GM21825 (cell line): ENCODE results near the gene CRYBA2.

ENCODE experiments used
- ATAC-seq: cut with Tn5 transposase; IDR thresholded peaks from one replicate; pipeline ENCODE4 v1.9.1; 2021; ENCODE audit warnings: mild to moderate bottlenecking, moderate library complexity; ENCODE audit not compliant: unreplicated experiment

Gene CRYBA2

DNA sequence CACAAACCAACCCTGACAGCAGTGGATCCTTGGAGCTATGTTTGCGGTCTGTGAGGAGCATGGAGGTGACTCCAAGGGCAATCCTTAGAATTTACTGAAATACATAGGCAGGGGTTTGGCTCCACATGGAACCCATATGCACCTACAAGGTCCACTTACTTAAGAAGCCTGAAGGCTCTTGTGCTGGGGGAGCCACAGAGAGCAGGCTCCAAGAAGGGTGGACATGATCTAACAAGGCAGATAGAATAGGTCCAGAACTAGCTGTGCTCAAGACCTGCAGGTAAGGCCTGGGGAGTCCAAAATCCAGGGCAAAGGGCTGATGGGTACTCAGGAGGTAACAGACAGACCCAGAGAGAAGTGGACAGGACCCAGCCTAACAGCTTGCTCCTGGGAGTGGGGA, 34.9 kb downstream of the CRYBA2 start:
- no peak for ATAC-seq

DNA sequence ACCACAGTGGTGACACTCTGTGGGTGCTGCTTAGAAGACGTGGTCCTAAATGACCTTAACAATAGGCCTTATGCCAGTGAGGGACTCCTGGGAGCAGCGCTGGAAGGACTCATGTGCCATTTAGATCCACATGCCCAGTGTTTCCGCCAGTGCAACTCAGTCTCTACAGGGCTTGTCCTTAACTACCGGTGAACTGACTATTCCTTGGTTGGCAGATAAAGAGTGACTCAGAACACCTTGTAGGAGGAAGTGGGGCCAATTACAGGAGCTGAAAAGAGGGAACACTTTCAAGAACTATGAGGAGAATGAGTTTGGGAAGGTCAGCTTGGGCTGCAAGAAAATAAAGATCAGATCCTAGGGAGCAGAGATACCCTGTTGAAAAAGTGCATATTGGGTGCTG, 35.6 kb downstream of the CRYBA2 start:
- no peak for ATAC-seq

DNA sequence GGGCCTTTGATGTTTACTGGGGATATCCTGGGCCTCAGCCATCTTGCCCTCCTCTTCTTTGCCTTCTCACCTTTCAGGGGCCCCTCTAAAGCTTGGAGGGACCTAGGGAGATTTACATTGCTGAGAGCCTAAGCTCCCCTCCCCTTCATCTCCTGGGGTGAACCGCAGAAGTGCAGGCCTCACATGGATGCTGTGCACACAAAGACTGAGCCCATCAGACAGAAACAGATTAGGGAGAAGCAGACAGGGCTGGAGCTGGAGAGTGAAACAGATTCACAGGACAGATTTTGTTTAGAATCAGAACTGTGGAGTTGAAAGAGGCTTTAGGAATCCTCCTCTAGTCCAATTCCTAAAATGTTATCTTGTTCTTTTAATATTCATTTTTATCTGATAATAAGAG, 37.2 kb downstream of the CRYBA2 start:
- no peak for ATAC-seq

DNA sequence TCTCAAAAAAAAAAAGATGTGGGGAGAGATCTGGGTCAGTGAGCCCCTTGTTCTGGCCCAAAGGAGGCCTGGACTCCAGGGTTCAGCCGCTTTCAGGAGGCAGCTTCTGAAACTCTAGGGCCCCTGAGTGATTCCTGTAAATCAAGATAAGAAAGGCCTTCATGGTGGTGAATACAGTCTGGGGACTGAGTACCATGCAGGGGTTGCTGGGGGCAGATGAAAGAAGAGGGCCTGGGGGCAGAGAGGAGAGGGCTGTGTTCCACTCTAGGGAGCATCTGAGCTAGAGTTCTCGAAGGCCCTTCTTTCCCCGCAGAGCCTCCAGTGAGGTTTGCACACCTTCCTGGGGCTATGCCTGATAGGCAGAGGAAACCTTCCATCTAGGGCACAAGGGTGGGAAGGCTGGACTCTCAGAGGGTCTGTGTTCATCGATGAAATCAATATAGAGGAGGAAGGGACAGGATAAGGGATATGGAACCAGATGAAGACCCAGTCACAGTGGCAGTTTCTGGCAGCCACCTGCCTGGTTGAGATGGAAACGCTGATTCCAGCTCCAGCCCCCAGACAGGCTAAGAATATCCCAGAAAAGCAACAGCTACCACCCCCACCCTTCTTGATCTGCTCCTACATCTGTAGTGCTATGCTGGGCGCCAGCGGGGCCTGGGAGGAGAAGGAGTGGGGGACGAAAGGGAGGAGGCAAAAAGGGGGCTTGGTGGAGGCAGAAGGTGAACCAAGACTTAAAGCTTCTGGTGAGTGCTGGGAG, 38.5 kb downstream of the CRYBA2 start:
- no peak for ATAC-seq

DNA sequence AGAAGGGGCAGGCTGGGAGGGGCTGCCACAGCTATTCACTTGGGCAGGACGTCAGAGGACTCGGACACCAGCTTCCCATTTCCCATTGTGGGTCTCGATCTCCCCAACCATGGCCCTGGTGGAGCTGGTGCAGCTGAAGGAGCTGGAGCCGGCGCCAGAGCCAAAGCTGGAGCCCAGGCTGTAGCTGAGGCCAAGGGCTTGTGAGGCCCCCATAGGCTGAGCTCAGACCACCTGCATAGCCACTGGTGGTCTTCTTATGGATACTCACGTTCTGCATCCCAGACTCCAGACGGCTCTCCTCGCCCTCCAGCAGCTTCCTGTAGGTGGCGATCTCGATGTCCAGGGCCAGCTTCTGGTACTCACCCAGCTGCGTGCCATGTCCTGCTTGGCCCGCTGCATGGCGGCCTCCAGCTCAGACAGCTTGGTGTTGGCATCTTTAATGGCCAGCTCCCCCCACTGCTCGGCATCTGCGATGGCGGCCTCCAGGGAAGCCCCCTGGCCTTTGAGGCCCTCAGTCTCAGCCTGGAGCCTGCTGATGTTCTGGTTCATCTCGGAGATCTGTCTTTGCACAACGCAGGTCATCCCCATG, 39.8 kb downstream of the CRYBA2 start:
- ATAC-seq = no peak

DNA sequence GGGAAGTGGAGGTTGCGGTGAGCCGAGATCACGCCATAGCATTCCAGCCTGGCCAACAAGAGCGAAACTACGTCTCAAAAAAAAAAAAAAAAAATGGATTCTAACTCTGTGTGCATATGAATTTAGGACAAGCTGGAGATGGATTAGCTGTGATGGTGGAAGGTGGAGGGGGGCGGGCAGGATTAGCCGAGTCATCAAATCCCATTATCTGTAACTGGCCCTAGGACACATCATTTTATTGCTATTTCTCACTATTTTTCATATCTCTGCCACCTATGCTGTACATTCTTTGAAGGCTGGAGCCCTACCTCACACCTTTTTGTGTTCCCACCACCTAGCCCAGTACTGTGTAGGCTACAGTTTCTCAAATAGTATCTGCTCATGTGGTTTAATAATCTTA, 41.1 kb downstream of the CRYBA2 start:
- no peak for ATAC-seq

DNA sequence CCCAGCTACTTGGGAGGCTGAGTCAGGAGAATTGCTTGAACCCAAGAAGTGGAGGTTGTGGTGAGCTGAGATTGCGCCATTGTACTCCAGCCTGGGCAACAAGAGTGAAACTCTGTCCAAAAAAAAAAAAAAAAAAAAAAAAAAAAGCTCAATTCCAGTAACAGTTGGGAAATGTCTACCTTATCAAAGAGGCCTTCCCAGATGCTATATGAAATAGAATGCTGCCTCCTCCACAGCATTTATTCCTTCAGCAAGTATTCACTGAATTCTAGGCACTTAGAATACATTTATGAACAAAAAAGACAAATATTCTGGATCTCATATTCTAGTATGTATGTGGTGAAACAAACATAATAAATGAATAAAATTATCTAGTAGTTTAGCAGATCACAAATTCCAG, 46.6 kb downstream of the CRYBA2 start:
- ATAC-seq = no peak

DNA sequence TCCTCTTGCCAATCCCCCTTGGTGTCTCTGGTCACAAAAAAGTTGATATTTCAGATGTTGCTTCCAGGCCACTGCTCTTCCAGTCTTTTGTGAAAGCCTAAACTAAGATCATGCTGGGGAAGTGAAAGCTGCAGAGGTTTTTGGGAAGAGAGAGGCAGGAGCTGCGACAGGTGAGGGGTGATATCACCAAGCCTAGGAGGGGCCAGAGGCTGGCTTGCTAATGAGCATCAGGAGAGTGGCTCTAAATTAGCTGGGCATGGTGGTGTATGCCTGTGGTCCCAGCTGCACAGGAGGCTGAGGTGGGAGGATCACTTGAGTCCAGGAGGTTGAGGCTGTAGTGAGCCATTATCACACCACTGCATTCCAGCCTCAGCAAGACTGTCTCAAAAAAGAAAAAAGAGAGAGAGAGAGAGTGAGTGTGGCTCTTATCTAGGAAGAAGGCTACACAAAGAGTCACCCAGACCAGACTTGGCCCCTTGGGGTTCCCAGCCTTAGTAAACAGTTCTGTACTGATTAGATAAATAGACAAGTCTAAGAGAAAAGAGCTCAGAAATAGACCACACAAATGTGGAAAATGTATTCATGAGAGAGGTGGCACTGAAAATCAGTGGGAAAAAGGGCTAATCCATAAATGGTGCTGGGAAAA, 48.3 kb downstream of the CRYBA2 start:
- no peak for ATAC-seq
